HG02943 (cell line): ENCODE results near the gene GPR137.

ENCODE experiments used
- ATAC-seq: cut with Tn5 transposase; IDR thresholded peaks from one replicate; pipeline ENCODE4 v1.9.1; 2021; ENCODE audit warnings: mild to moderate bottlenecking, low read depth, moderate library complexity; ENCODE audit not compliant: unreplicated experiment

GPR137 gene

GRCh38 chr11:64337538-64338249, 52.0 kb downstream of the GPR137 start:
- ATAC-seq: no peak

- ATAC-seq: no peak
These were observed 53.1 kb downstream of the GPR137 start for GRCh38 chr11:64338716-64339115.
